HL-60 (cell line): ENCODE data around the gene ITGB2.

Source experiments
- CTCF ChIP-seq: IDR thresholded peaks from one replicate; pipeline ENCODE4 v1.5.1; 2011; ENCODE audit warnings: low read length, control low read depth, inconsistent platforms; ENCODE audit not compliant: insufficient read depth
- POLR2AphosphoS5 ChIP-seq: IDR thresholded peaks from 2 replicates; pipeline ENCODE4 v1.6.1; 2012; ENCODE audit warnings: low read depth

GRCh38 chr21:44842721-44843445 lies 77.8 kb downstream of the ITGB2 start:
- no peak for TF ChIP-seq CTCF
- TF ChIP-seq POLR2AphosphoS5, result no peak
